ENCODE results near the gene NUP93. TPM values are rescaled to one million over a fixed set of nuclear protein-coding genes. Genes with fewer than 3 reads are reported as not detected.
"Not testable (repeated sequence)": the region's sequence is repeated elsewhere in the genome, so short reads cannot be mapped to it uniquely, and the experiment has no call there.

NUP93 gene
- total RNA-seq, 2 experiments from 2014 or later = 126 to 129 TPM

DNA sequence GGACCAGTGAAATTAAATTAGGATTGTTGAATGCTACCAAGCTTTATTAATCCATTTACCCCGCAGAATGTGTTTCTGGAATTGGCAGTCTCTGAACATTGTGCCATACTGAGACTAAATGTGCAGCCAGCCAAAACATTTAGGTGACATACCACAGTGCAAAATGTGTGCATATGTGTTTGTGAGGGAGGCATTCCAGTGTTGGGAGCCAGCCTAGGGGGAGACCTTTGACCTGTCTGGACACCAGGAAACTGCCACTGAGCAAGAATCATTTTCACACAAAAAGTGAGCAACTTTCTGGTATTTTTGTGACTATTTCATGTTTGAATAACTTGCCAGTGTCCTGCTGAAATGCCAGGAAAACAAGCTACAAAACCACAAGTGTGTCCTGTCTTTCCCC, 70.4 kb downstream of the NUP93 start:
- Mint-ChIP-seq H3K27ac (no peak overlapping the region), H3K9me3 (ENCODE audit: low read depth) (no peaks in the 10 kb centered on the region), H3K4me1 (no peaks in the 10 kb centered on the region), H3K27me3 (no peaks in the 10 kb centered on the region), H3K36me3 (peaks cover 5% of the 10 kb centered on the region), H3K4me3 (no peak overlapping the region)
- CTCF ChIA-PET = interaction anchor here (1.3 to 1.6 kb wide), 2 partner anchors 11 to 164 kb away, joined by 3 read pairs; no protein-coding TSS in a partner anchor
- DNase-seq (no peak), ATAC-seq (no peak)

GRCh38 chr16:56801762-56802161, 71.8 kb downstream of the NUP93 start:
- no peaks in the 10 kb centered on the region for H3K27me3 Mint-ChIP-seq
- H3K36me3 Mint-ChIP-seq = peaks cover 15% of the 10 kb centered on the region
- no peaks in the 10 kb centered on the region for H3K9me3 Mint-ChIP-seq (ENCODE audit: low read depth)
- H3K4me3 Mint-ChIP-seq = no peak overlapping the region
- no peaks in the 10 kb centered on the region for H3K4me1 Mint-ChIP-seq
- DNase-seq (no peak), ATAC-seq (no peak)
- H3K27ac Mint-ChIP-seq = no peak overlapping the region
- CTCF ChIA-PET = interaction anchor here (1.7 kb wide), 1 partner anchor 9 kb away, joined by 6 read pairs; no protein-coding TSS in a partner anchor

GRCh38 chr16:56807011-56807675, 77.2 kb downstream of the NUP93 start:
- no peaks in the 10 kb centered on the region for H3K27me3 Mint-ChIP-seq
- no peak overlapping the region for H3K4me3 Mint-ChIP-seq
- no peaks in the 10 kb centered on the region for H3K9me3 Mint-ChIP-seq (ENCODE audit: low read depth)
- CTCF ChIA-PET = no interaction called here
- ATAC-seq = no peak
- DNase-seq = no peak
- no peak overlapping the region for H3K27ac Mint-ChIP-seq
- H3K36me3 Mint-ChIP-seq = peaks cover 19% of the 10 kb centered on the region
- no peaks in the 10 kb centered on the region for H3K4me1 Mint-ChIP-seq

GRCh38 chr16:56807676-56808067, 77.7 kb downstream of the NUP93 start:
- H3K27ac Mint-ChIP-seq; DNase-seq; H3K4me1 Mint-ChIP-seq; H3K9me3 Mint-ChIP-seq (ENCODE audit: low read depth); ATAC-seq; H3K4me3 Mint-ChIP-seq; H3K27me3 Mint-ChIP-seq; CTCF ChIA-PET: not testable (repeated sequence)
- H3K36me3 Mint-ChIP-seq = peaks cover 19% of the 10 kb centered on the region

DNA sequence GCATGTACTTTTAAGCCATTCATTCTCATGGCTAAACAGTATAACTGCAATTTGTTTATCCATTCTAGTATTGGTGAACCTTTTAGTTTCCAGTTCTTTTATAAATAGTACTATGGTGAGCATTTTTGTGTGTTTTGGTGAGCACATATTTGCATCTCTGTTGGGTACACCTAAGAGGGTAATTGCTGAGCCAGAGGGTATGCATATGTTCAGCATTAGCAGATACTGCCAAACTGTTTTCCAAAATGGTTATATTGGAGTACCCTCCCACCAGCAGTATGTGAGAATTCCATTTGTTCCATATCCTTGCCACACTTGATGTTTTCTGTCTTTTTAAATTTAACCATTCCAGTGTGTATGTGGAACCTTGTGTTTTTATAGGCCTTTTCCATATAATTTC, 81.0 kb downstream of the NUP93 start:
- Mint-ChIP-seq H3K36me3 (peaks cover 11% of the 10 kb centered on the region), H3K27me3 (no peaks in the 10 kb centered on the region), H3K4me1 (peaks cover 6% of the 10 kb centered on the region), H3K9me3 (ENCODE audit: low read depth) (no peaks in the 10 kb centered on the region), H3K27ac (no peak overlapping the region), H3K4me3 (no peak overlapping the region)
- CTCF ChIA-PET = interaction anchor here (1.4 to 2.2 kb wide), 2 partner anchors 18 to 42 kb away, joined by 3 to 7 read pairs; no protein-coding TSS in a partner anchor
- ATAC-seq (no peak), DNase-seq (no peak)

GRCh38 chr16:56811602-56812001, 81.7 kb downstream of the NUP93 start:
- H3K4me1 Mint-ChIP-seq; H3K27ac Mint-ChIP-seq; ATAC-seq; DNase-seq; H3K36me3 Mint-ChIP-seq; CTCF ChIA-PET; H3K9me3 Mint-ChIP-seq (ENCODE audit: low read depth); H3K4me3 Mint-ChIP-seq; H3K27me3 Mint-ChIP-seq: not testable (repeated sequence)

- no peak for ATAC-seq
- Mint-ChIP-seq H3K4me3 (no peak overlapping the region), H3K27ac (no peak overlapping the region), H3K36me3 (peaks cover 3% of the 10 kb centered on the region), H3K27me3 (no peaks in the 10 kb centered on the region), H3K9me3 (ENCODE audit: low read depth) (no peaks in the 10 kb centered on the region), H3K4me1 (peaks cover 6% of the 10 kb centered on the region)
- CTCF ChIA-PET = no interaction called here
- no peak for DNase-seq
Measured at GRCh38 chr16:56812884-56813283, 83.0 kb downstream of the NUP93 start.

DNA sequence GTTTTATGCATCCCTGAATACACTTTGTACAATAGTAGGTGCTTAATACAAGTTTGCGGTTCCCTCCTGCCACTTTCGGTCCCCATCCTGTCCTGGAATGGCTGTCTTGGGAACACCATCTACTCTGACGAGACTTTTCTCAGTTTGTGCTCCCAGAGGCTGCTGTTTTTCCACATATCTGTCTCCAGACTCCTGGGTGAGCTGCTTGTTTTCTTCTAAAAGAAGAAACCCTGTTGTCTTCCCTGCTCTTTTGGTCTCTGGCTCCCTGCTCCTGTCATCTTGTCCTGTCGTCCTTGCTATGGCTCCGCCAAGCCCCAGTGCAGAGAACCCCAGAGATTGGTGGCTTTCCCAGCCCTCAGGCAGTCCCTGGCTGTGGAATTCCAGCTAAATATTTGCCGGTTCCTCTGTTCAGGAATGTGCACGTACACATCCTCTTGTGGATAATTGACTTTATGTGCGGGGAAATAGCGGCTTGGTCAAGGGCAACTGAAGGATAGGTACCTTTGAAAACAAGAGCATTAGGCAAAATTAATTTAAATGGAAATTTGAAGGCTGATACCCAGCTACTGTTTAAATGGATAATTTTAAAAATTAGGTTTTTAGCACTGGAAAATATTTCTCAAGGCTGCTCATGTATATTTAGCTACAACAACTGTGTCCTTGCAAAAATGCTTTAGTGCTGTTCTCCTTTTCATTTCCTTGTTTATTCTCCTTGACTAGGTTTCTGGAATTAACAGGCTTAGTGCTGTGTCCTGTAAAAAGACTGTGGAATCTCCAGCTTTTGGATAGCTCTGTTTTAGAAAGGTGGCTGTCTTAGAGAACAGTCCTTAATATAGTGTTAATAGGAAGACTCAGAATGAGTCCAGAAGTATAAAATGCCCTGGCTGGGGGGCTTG, 84.9 kb downstream of the NUP93 start:
- Mint-ChIP-seq H3K27me3 (no peaks in the 10 kb centered on the region), H3K36me3 (peaks cover 2% of the 10 kb centered on the region), H3K4me3 (no peak overlapping the region), H3K9me3 (ENCODE audit: low read depth) (no peaks in the 10 kb centered on the region), H3K4me1 (peaks cover 6% of the 10 kb centered on the region), H3K27ac (no peak overlapping the region)
- no peak for ATAC-seq
- no peak for DNase-seq
- CTCF ChIA-PET = interaction anchor here (1.0 to 1.9 kb wide), 2 partner anchors 21 to 55 kb away, joined by 3 to 5 read pairs; no protein-coding TSS in a partner anchor

DNA sequence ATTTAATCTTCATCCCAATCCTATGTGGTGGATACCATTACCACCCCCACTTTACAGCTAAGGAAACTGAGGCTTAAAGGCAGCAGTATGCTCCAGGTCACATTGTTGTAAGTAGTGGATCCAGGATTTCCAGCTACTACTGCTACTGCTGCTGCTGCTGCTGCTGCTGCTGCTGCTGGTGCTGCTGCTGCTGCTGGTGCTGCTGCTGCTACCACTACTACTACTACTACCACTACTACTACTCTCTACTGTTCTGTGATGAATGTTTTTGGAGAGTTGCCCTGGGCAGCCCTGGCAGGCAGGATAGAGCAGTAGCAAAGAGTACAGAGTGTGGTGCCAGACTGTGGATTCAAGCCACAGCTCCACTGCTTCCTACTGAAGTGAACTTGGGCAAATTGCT, 85.8 kb downstream of the NUP93 start:
- no peaks in the 10 kb centered on the region for H3K27me3 Mint-ChIP-seq
- no peak overlapping the region for H3K27ac Mint-ChIP-seq
- CTCF ChIA-PET = no interaction called here
- no peak for DNase-seq
- ATAC-seq = no peak
- no peaks in the 10 kb centered on the region for H3K9me3 Mint-ChIP-seq (ENCODE audit: low read depth)
- H3K4me1 Mint-ChIP-seq = peaks cover 6% of the 10 kb centered on the region
- H3K4me3 Mint-ChIP-seq = no peak overlapping the region
- peaks cover 7% of the 10 kb centered on the region for H3K36me3 Mint-ChIP-seq

DNA sequence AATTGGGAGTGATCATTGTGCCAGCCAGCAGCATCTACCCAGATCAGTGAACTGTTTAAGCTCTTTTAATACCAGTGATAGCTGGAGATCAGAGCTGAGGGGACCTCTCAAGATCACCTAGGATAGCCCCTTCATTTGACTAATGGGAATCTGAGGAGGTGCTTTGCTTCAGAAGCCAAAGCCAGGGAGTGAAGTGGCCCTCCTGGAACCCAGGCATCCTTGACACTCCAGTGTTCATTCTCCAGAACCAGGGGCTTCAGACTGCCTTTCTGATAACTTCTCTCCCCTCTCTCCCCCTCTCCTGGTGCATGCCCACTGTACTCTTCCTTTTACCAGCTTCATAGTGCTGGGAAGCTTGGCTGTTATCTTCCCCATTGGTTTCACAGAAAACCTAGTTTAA, 87.1 kb downstream of the NUP93 start:
- Mint-ChIP-seq H3K27me3 (no peaks in the 10 kb centered on the region), H3K4me1 (peaks cover 6% of the 10 kb centered on the region), H3K27ac (no peak overlapping the region), H3K4me3 (no peak overlapping the region), H3K9me3 (ENCODE audit: low read depth) (no peaks in the 10 kb centered on the region), H3K36me3 (peaks cover 10% of the 10 kb centered on the region)
- CTCF ChIA-PET = interaction anchor here (0.8 to 1.3 kb wide), 5 partner anchors 12 to 240 kb away, joined by 3 to 4 read pairs (median 3); no protein-coding TSS in a partner anchor
- no peak for ATAC-seq
- DNase-seq = no peak

GRCh38 chr16:56817938-56818337, 88.0 kb downstream of the NUP93 start:
- H3K4me1 Mint-ChIP-seq = peaks cover 1% of the 10 kb centered on the region
- H3K9me3 Mint-ChIP-seq (ENCODE audit: low read depth) = no peaks in the 10 kb centered on the region
- DNase-seq (no peak), ATAC-seq (no peak)
- peaks cover 10% of the 10 kb centered on the region for H3K36me3 Mint-ChIP-seq
- no peaks in the 10 kb centered on the region for H3K27me3 Mint-ChIP-seq
- no peak overlapping the region for H3K4me3 Mint-ChIP-seq
- CTCF ChIA-PET = interaction anchor here (1.3 kb wide), 1 partner anchor 30 kb away, joined by 3 read pairs; no protein-coding TSS in a partner anchor
- H3K27ac Mint-ChIP-seq = no peak overlapping the region

- H3K27ac Mint-ChIP-seq = no peak overlapping the region
- CTCF ChIA-PET = no interaction called here
- no peaks in the 10 kb centered on the region for H3K27me3 Mint-ChIP-seq
- no peaks in the 10 kb centered on the region for H3K9me3 Mint-ChIP-seq (ENCODE audit: low read depth)
- no peak for DNase-seq
- H3K4me1 Mint-ChIP-seq = no peaks in the 10 kb centered on the region
- H3K4me3 Mint-ChIP-seq = no peak overlapping the region
- H3K36me3 Mint-ChIP-seq = peaks cover 22% of the 10 kb centered on the region
- ATAC-seq = no peak
Measured at GRCh38 chr16:56823081-56823733, 93.3 kb downstream of the NUP93 start.

DNA sequence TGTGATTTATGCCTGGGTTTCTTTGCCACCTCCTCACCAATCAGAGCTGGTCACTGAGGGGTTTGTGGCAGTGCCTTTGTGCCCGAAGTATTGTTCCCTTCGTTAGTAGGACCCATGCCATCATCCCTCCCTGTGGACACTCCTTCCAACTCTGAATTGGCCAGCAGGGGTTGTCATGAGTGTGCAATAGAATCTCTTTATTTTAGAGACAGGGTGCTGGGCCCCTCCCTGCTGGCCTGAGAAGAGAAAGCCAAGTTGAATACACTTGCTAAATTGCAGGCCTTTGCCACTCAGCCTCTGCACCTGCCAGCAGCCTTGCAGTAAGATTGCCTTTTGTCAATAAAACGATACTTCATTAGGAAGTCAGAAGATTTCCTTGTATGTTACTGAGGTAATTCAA, 94.4 kb downstream of the NUP93 start:
- H3K4me3 Mint-ChIP-seq = no peak overlapping the region
- H3K4me1 Mint-ChIP-seq = no peaks in the 10 kb centered on the region
- CTCF ChIA-PET = interaction anchor here (0.9 to 1.6 kb wide), 3 partner anchors 27 to 126 kb away, joined by 3 to 5 read pairs (median 5); no protein-coding TSS in a partner anchor
- DNase-seq (no peak), ATAC-seq (peak; percentile 33)
- H3K9me3 Mint-ChIP-seq (ENCODE audit: low read depth) = no peaks in the 10 kb centered on the region
- H3K36me3 Mint-ChIP-seq = peaks cover 31% of the 10 kb centered on the region
- H3K27ac Mint-ChIP-seq = no peak overlapping the region
- no peaks in the 10 kb centered on the region for H3K27me3 Mint-ChIP-seq
